ENCODE data around the gene HSPB9.

DNA sequence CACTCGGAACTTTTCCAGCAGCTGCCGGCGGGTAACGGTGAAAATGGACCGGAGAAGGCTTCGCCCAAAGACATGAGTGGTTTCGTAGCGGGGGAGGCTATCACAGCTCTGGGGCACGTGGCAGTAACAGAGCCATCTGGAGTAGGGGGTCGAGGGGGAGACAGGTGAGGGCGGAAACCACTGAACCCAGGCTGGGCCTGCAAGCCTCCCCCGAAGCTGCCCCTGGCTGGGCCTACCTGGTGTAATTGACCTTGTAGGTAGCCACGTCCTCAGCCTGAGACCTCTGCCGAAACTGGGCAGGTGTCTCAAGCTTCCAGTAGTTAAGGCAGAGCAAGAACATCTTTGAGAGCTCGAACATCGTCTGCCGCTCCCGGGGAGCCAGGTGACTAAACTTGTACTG, 3.3 kb upstream of the HSPB9 start:
- TF ChIP-seq, protein P1, sequence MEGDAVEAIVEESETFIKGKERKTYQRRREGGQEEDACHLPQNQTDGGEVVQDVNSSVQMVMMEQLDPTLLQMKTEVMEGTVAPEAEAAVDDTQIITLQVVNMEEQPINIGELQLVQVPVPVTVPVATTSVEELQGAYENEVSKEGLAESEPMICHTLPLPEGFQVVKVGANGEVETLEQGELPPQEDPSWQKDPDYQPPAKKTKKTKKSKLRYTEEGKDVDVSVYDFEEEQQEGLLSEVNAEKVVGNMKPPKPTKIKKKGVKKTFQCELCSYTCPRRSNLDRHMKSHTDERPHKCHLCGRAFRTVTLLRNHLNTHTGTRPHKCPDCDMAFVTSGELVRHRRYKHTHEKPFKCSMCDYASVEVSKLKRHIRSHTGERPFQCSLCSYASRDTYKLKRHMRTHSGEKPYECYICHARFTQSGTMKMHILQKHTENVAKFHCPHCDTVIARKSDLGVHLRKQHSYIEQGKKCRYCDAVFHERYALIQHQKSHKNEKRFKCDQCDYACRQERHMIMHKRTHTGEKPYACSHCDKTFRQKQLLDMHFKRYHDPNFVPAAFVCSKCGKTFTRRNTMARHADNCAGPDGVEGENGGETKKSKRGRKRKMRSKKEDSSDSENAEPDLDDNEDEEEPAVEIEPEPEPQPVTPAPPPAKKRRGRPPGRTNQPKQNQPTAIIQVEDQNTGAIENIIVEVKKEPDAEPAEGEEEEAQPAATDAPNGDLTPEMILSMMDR (conservative IDR thresholded peaks at IDR 0.05 in 1 of 2, IDR thresholded peaks at IDR 0.05 in 1 of 2; ENCODE audit: extremely low read depth in 1 of 2, insufficient read depth in 1 of 2, low read depth in 1 of 2, low read length in 2 of 2) = no peak
- TF ChIP-seq EZH2 (IDR thresholded peaks at IDR 0.05; ENCODE audit: borderline replicate concordance, low read length) = no peak

Data from mammary epithelial cell (primary cell).